ENCODE measurements around the gene CABLES1.

The CABLES1 gene

DNA sequence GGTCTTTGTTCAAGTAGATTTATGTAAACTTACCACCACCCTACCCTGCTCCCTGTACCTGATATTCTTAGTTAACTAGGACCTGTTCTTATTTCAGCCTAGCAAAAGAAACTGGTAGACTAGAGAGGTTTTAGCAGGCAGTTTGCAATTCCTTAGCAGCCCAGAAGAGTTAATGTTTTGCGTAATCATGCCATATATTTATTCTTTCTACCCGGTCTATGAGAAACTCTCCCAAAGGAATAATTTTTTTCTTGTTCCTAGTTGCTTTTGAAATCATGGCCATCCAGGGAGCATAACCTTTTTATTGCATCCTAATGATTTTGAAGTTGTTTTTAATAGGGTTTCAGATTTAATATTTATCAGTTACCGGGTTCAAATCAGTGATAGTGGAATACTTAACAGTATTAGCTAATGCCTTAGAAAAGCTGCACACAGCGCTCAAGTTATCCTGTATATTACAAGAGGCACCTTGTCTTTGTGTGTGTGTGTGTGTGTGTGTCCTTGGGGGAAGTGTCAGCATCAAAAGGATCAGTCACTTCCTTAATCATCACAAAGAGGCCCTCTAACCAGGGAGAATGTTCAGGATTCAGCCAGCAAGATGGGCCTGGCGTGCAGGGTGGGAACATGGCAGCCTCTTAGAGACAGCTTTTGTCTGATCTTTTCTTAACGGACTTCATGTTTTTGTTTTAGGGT, 52.9 kb downstream of the CABLES1 start:
- H3K4me3 ChIP-seq (ENCODE audit: low read length): no peak overlapping the region

DNA sequence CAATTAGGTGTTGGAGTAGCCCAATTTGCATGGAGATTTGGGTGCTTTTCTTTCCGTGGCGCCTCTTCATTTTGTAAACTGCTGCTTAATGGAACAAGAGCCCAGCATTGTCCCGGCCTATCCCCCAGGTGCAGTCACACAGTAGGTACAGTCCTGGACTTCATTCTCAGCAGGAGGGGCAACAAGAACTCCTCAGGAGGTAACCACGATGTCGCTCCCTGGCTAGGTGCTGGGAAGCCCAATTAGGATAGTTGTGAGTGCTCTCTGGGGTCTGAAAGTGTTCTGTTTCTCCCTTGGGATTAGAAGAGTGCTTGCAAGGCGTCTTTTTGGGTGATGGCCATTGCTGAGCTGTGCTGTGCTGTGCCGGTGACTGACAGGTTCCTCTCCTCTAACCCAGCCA, 53.8 kb downstream of the CABLES1 start:
- H3K27me3 ChIP-seq (ENCODE audit: insufficient read depth, low read length): no peaks in the 10 kb centered on the region
- H3K36me3 ChIP-seq (ENCODE audit: insufficient read depth, low read length): no peaks in the 10 kb centered on the region
- H3K9me3 ChIP-seq (ENCODE audit: low read length): no peaks in the 10 kb centered on the region
- H3K4me1 ChIP-seq (ENCODE audit: insufficient read depth, low read length): peaks cover 4% of the 10 kb centered on the region
- no peak overlapping the region for H3K4me3 ChIP-seq (ENCODE audit: low read length)
- no peak overlapping the region for H2AFZ ChIP-seq (ENCODE audit: low read depth, low read length)

More for the DNA sequence above, 52.9 kb downstream of the CABLES1 start:
- peaks cover 4% of the 10 kb centered on the region for H3K4me1 ChIP-seq (ENCODE audit: insufficient read depth, low read length)
- no peaks in the 10 kb centered on the region for H3K27me3 ChIP-seq (ENCODE audit: insufficient read depth, low read length)
- no peaks in the 10 kb centered on the region for H3K9me3 ChIP-seq (ENCODE audit: low read length)
- no peak overlapping the region for H2AFZ ChIP-seq (ENCODE audit: low read depth, low read length)
- no peaks in the 10 kb centered on the region for H3K36me3 ChIP-seq (ENCODE audit: insufficient read depth, low read length)

GRCh38 chr18:23189768-23190661, 54.7 kb downstream of the CABLES1 start:
- no peak overlapping the region for H2AFZ ChIP-seq (ENCODE audit: low read depth, low read length)
- H3K4me3 ChIP-seq (ENCODE audit: low read length): no peak overlapping the region
- H3K36me3 ChIP-seq (ENCODE audit: insufficient read depth, low read length): no peaks in the 10 kb centered on the region
- no peaks in the 10 kb centered on the region for H3K27me3 ChIP-seq (ENCODE audit: insufficient read depth, low read length)
- H3K9me3 ChIP-seq (ENCODE audit: low read length): no peaks in the 10 kb centered on the region
- H3K4me1 ChIP-seq (ENCODE audit: insufficient read depth, low read length): peaks cover 9% of the 10 kb centered on the region

GRCh38 chr18:23191232-23191631, 55.9 kb downstream of the CABLES1 start:
- no peak overlapping the region for H2AFZ ChIP-seq (ENCODE audit: low read depth, low read length)
- H3K4me3 ChIP-seq (ENCODE audit: low read length): no peak overlapping the region
- no peaks in the 10 kb centered on the region for H3K9me3 ChIP-seq (ENCODE audit: low read length)
- H3K4me1 ChIP-seq (ENCODE audit: insufficient read depth, low read length): peaks cover 9% of the 10 kb centered on the region
- no peaks in the 10 kb centered on the region for H3K27me3 ChIP-seq (ENCODE audit: insufficient read depth, low read length)
- no peaks in the 10 kb centered on the region for H3K36me3 ChIP-seq (ENCODE audit: insufficient read depth, low read length)

DNA sequence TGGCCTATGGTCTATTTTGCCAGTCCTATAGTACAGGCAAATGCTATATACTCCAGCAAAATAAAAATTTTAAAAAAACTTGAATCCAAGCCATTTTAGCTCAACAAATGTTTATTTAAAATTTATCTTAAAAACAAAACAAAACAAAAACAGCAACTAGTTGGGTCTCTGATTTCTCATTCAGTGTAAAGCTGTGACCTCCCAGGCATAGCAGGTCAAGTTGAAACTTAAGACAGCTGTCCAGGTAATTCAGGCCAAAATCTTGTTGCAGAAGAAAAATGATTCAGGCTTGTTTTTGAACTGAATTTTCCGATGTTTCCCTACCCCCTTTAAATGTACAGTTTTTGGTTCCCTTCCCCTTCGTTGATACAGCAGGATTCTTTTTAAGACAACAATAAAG, 58.5 kb downstream of the CABLES1 start:
- Histone ChIP-seq H3K9me3 (ENCODE audit: low read length) (no peaks in the 10 kb centered on the region), H3K36me3 (ENCODE audit: insufficient read depth, low read length) (no peaks in the 10 kb centered on the region), H2AFZ (ENCODE audit: low read depth, low read length) (no peak overlapping the region), H3K4me3 (ENCODE audit: low read length) (no peak overlapping the region), H3K4me1 (ENCODE audit: insufficient read depth, low read length) (peaks cover 5% of the 10 kb centered on the region), H3K27me3 (ENCODE audit: insufficient read depth, low read length) (no peaks in the 10 kb centered on the region)

DNA sequence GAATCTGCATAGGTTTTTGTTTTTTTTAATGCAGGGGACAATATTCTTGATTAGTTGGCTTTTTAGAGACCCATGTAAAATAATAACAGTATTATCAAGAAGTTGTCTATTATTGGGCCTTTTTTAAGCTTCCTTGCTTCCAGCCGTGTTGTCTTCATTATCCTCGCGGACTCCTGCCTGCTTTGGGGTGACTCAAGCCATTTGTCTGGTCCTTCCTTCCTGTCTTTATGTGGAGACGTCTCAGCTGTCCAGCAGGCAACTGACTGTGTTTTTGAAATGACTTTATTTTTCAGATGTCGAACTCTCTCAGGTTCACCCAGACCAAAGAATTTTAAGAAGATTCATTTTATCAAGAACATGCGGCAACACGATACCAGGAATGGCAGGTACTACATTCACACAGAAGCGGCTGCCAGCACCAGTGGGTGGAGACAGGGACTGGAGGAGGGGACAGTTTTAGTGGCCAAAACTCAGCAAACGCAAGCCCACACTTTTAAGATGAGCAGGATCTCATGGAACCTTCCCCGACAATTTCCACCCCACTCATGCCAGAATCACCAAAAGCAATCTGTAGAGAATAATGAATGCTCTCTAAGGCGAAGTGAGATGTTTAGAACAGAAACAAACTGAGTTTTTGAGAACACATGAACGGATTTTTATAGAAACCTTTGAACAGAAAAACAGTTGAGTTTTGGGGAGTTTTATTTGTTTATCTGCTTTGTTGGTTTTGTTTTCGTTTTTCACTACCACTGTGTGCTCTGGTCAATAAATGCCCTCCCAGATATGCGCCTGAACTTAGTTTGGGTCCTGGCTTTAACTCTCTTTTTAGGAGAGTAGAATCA, 59.1 kb downstream of the CABLES1 start:
- Histone ChIP-seq H3K4me1 (ENCODE audit: insufficient read depth, low read length) (peaks cover 5% of the 10 kb centered on the region), H3K4me3 (ENCODE audit: low read length) (no peak overlapping the region), H2AFZ (ENCODE audit: low read depth, low read length) (no peak overlapping the region), H3K27me3 (ENCODE audit: insufficient read depth, low read length) (no peaks in the 10 kb centered on the region), H3K9me3 (ENCODE audit: low read length) (no peaks in the 10 kb centered on the region), H3K36me3 (ENCODE audit: insufficient read depth, low read length) (no peaks in the 10 kb centered on the region)

GRCh38 chr18:23194997-23195957, 60.0 kb downstream of the CABLES1 start:
- Histone ChIP-seq H3K36me3 (ENCODE audit: insufficient read depth, low read length) (no peaks in the 10 kb centered on the region), H3K9me3 (ENCODE audit: low read length) (no peaks in the 10 kb centered on the region), H3K4me3 (ENCODE audit: low read length) (no peak overlapping the region), H3K27me3 (ENCODE audit: insufficient read depth, low read length) (no peaks in the 10 kb centered on the region), H3K4me1 (ENCODE audit: insufficient read depth, low read length) (peaks cover 5% of the 10 kb centered on the region), H2AFZ (ENCODE audit: low read depth, low read length) (no peak overlapping the region)

GRCh38 chr18:23196119-23197007, 61.1 kb downstream of the CABLES1 start:
- Histone ChIP-seq H3K4me3 (ENCODE audit: low read length) (no peak overlapping the region), H2AFZ (ENCODE audit: low read depth, low read length) (no peak overlapping the region), H3K9me3 (ENCODE audit: low read length) (no peaks in the 10 kb centered on the region)

DNA sequence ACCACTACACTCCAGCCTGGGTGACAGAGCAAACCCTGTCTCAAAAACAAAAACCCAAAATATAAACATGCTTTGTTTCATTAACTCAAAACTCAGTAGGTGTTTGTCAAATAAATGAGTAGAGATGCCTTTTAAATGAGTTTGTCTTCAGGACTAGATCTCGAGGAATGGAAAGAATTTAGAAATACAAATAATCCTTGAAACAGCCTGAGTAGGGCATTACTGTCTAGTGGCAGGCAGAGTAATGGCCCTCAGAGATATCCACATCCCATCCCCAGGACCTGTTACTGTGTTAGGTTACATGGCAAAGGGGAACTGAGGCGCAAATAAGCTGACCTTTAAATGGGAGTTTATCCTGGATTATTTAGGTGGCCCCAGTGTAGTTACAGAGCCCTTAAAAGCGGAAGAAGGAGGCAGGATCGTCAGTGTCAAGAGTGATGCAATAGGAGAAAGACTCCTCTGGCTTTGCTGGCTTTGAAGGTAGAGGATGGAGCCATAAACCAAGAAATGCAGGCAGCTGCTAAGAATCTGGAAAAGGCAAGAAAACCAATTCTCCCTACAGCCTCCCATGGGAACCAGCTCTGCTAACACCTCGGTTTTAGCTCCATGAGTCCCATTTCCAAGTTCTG, 63.0 kb downstream of the CABLES1 start:
- Histone ChIP-seq H3K9me3 (ENCODE audit: low read length) (no peaks in the 10 kb centered on the region), H3K36me3 (ENCODE audit: insufficient read depth, low read length) (no peaks in the 10 kb centered on the region), H3K27me3 (ENCODE audit: insufficient read depth, low read length) (no peaks in the 10 kb centered on the region), H3K4me3 (ENCODE audit: low read length) (no peak overlapping the region), H2AFZ (ENCODE audit: low read depth, low read length) (no peak overlapping the region), H3K4me1 (ENCODE audit: insufficient read depth, low read length) (peaks cover 5% of the 10 kb centered on the region)

More at GRCh38 chr18:23196119-23197007, 61.1 kb downstream of the CABLES1 start:
- no peaks in the 10 kb centered on the region for H3K27me3 ChIP-seq (ENCODE audit: insufficient read depth, low read length)
- peaks cover 5% of the 10 kb centered on the region for H3K4me1 ChIP-seq (ENCODE audit: insufficient read depth, low read length)
- no peaks in the 10 kb centered on the region for H3K36me3 ChIP-seq (ENCODE audit: insufficient read depth, low read length)

DNA sequence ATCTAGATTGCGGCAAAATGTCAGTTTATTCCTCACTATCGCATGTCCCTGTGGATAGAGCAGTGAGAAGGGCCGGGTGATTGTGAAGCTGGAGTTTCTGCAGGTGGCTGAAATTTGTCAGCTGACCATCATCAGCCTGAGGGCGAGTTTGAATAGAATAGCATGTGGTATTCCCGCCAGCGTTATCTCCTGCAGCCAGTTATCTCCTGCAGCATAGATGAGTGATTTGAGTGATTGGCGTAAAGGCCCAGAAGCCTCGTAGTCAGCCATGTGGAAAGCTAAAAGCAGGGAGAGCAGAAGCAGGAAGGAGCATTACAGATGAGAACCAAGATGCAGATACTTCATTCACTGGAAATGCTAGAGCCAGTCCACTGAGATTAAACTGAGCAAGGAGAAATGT, 65.5 kb downstream of the CABLES1 start:
- Histone ChIP-seq H3K4me1 (ENCODE audit: insufficient read depth, low read length) (no peaks in the 10 kb centered on the region), H2AFZ (ENCODE audit: low read depth, low read length) (no peak overlapping the region), H3K27me3 (ENCODE audit: insufficient read depth, low read length) (no peaks in the 10 kb centered on the region), H3K4me3 (ENCODE audit: low read length) (no peak overlapping the region), H3K9me3 (ENCODE audit: low read length) (no peaks in the 10 kb centered on the region), H3K36me3 (ENCODE audit: insufficient read depth, low read length) (no peaks in the 10 kb centered on the region)

- Histone ChIP-seq H3K4me3 (ENCODE audit: low read length) (no peak overlapping the region), H2AFZ (ENCODE audit: low read depth, low read length) (no peak overlapping the region), H3K9me3 (ENCODE audit: low read length) (no peaks in the 10 kb centered on the region), H3K4me1 (ENCODE audit: insufficient read depth, low read length) (no peaks in the 10 kb centered on the region), H3K27me3 (ENCODE audit: insufficient read depth, low read length) (no peaks in the 10 kb centered on the region), H3K36me3 (ENCODE audit: insufficient read depth, low read length) (no peaks in the 10 kb centered on the region)
Observed at GRCh38 chr18:23201741-23202140, 66.5 kb downstream of the CABLES1 start.

Data from neuron (in vitro differentiated cells).